GM18951 (cell line): ENCODE measurements around the gene PDE6H.

Experiments
- POLR2A ChIP-seq: IDR thresholded peaks from 4 replicates; pipeline ENCODE4 v1.6.1; 2011; ENCODE audit warnings: mild to moderate bottlenecking; ENCODE audit not compliant: insufficient read length, insufficient read depth; ENCODE audit errors: extremely low read depth
- in situ Hi-C: fragments of 300-500 bp; cut with MboI; formaldehyde crosslinking; loops from one replicate; pipeline ENCODE4 v1.12.0; 2022; ENCODE audit warnings: low sequenced_read_pairs, mixed read lengths, inconsistent platforms; ENCODE audit not compliant: unreplicated experiment

The PDE6H gene

GRCh38 chr12:14972816-14973215, at the start of gene PDE6H:
TSS of gene PDE6H (plus strand) at chr12:14973042. CDS start at chr12:14978013, 4,971 bp downstream.
- in situ Hi-C loops = no loop called here
- TF ChIP-seq POLR2A = no peak

GRCh38 chr12:14923944-14924343, 48.9 kb upstream of the PDE6H start:
- no peak for TF ChIP-seq POLR2A
- in situ Hi-C loops = no loop called here

- no peak for TF ChIP-seq POLR2A
- in situ Hi-C loops = no loop called here
Measured at GRCh38 chr12:14924541-14924940, 48.3 kb upstream of the PDE6H start.

- in situ Hi-C loops = no loop called here
- TF ChIP-seq POLR2A = no peak
Measured at GRCh38 chr12:14927267-14927666, 45.6 kb upstream of the PDE6H start.

GRCh38 chr12:14928931-14929330, 43.9 kb upstream of the PDE6H start:
- TF ChIP-seq POLR2A = no peak
- in situ Hi-C loops = no loop called here

- no peak for TF ChIP-seq POLR2A
- in situ Hi-C loops = no loop called here
Measured at GRCh38 chr12:14930299-14930698, 42.5 kb upstream of the PDE6H start.

- TF ChIP-seq POLR2A = no peak
- in situ Hi-C loops = no loop called here
Measured at GRCh38 chr12:14931359-14931758, 41.5 kb upstream of the PDE6H start.

- no peak for TF ChIP-seq POLR2A
- in situ Hi-C loops = no loop called here
Measured at GRCh38 chr12:14931791-14932560, 40.9 kb upstream of the PDE6H start.

GRCh38 chr12:14934511-14934910, 38.3 kb upstream of the PDE6H start:
- in situ Hi-C loops = no loop called here
- no peak for TF ChIP-seq POLR2A

GRCh38 chr12:14935031-14935430, 37.8 kb upstream of the PDE6H start:
- in situ Hi-C loops = no loop called here
- TF ChIP-seq POLR2A = no peak

GRCh38 chr12:14936224-14936861, 36.5 kb upstream of the PDE6H start:
- no peak for TF ChIP-seq POLR2A
- in situ Hi-C loops = no loop called here

GRCh38 chr12:14937014-14937413, 35.8 kb upstream of the PDE6H start:
- no peak for TF ChIP-seq POLR2A
- in situ Hi-C loops = no loop called here

GRCh38 chr12:14937689-14938088, 35.2 kb upstream of the PDE6H start:
- no peak for TF ChIP-seq POLR2A
- in situ Hi-C loops = no loop called here

GRCh38 chr12:14938301-14938700, 34.5 kb upstream of the PDE6H start, which contains the start of gene ERP27:
TSS of gene ERP27 (minus strand) at chr12:14938537. CDS start at chr12:14938508, 29 bp downstream.
- in situ Hi-C loops = no loop called here
- no peak for TF ChIP-seq POLR2A

GRCh38 chr12:14941369-14941768, 31.5 kb upstream of the PDE6H start:
- in situ Hi-C loops = no loop called here
- TF ChIP-seq POLR2A = no peak
